GM19397 (cell line): ENCODE results near the gene TOX2.

ENCODE experiments used
- ATAC-seq: cut with Tn5 transposase; IDR thresholded peaks from one replicate; pipeline ENCODE4 v1.9.1; 2021; ENCODE audit warnings: mild to moderate bottlenecking, moderate library complexity; ENCODE audit not compliant: unreplicated experiment

The TOX2 gene

GRCh38 chr20:44117296-44118184 lies 202.9 kb downstream of the TOX2 start:
- ATAC-seq: no peak

- ATAC-seq: no peak
These were observed 203.8 kb downstream of the TOX2 start for GRCh38 chr20:44118185-44119033.
